Erythroblast (primary cell): ENCODE data around the gene CAND2.

ENCODE experiments used
- GATA1 ChIP-seq: IDR thresholded peaks from 2 replicates; pipeline ENCODE4 v1.6.1; 2011; ENCODE audit warnings: low read depth, mild to moderate bottlenecking, control low read depth, low read length, moderate library complexity
- POLR2A ChIP-seq: IDR thresholded peaks from 2 replicates; pipeline ENCODE4 v1.6.1; 2011; ENCODE audit warnings: mild to moderate bottlenecking, low read length

GRCh38 chr3:12841970-12842328 lies 45.5 kb downstream of the CAND2 start:
- TF ChIP-seq POLR2A, result no peak
- no peak for TF ChIP-seq GATA1
